ENCODE results near the gene RALGPS1.
A peak's percentile ranks its signal among the peaks of the same experiment; 100 is the strongest.

DNA sequence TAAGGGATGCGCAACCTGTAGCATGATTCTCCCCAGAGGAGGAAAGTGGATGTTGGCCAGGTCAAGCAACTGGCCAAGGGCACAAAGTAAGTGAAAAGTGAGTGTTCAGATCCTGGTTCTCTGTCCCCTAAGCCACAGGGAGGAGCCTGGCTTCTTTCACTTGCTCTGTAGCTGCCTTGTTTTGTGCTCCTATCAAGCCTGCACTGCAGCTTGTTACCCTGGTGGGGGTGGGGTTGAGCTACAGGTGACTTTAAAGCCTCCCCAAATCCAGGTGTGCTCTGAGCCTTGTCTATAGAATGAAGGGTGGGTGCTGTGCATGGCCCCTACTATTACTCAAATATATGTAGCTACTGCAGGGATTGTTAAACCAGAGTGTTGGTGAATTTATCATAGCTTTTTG, 32.9 kb downstream of the RALGPS1 start:
- TF ChIP-seq, protein P1, sequence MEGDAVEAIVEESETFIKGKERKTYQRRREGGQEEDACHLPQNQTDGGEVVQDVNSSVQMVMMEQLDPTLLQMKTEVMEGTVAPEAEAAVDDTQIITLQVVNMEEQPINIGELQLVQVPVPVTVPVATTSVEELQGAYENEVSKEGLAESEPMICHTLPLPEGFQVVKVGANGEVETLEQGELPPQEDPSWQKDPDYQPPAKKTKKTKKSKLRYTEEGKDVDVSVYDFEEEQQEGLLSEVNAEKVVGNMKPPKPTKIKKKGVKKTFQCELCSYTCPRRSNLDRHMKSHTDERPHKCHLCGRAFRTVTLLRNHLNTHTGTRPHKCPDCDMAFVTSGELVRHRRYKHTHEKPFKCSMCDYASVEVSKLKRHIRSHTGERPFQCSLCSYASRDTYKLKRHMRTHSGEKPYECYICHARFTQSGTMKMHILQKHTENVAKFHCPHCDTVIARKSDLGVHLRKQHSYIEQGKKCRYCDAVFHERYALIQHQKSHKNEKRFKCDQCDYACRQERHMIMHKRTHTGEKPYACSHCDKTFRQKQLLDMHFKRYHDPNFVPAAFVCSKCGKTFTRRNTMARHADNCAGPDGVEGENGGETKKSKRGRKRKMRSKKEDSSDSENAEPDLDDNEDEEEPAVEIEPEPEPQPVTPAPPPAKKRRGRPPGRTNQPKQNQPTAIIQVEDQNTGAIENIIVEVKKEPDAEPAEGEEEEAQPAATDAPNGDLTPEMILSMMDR (IDR thresholded peaks at IDR 0.05): peak in 2 of 7 experiments; percentile 5 to 7
- TF ChIP-seq POLR2A (IDR thresholded peaks at IDR 0.05) (no peak), POLR2AphosphoS5 (IDR thresholded peaks at IDR 0.05) (no peak), EP300 (IDR thresholded peaks at IDR 0.05) (no peak)
